HG03025 (cell line): ENCODE data around the gene CRISPLD2.

Source experiments
- ATAC-seq: cut with Tn5 transposase; IDR thresholded peaks from one replicate; pipeline ENCODE4 v1.9.1; 2021; ENCODE audit warnings: mild to moderate bottlenecking, moderate library complexity; ENCODE audit not compliant: unreplicated experiment, low FRiP score

Gene CRISPLD2

GRCh38 chr16:84899414-84899813 lies 79.6 kb downstream of the CRISPLD2 start:
- ATAC-seq, result no peak

- ATAC-seq, result no peak
These were observed 86.2 kb downstream of the CRISPLD2 start for GRCh38 chr16:84905965-84906460.

DNA sequence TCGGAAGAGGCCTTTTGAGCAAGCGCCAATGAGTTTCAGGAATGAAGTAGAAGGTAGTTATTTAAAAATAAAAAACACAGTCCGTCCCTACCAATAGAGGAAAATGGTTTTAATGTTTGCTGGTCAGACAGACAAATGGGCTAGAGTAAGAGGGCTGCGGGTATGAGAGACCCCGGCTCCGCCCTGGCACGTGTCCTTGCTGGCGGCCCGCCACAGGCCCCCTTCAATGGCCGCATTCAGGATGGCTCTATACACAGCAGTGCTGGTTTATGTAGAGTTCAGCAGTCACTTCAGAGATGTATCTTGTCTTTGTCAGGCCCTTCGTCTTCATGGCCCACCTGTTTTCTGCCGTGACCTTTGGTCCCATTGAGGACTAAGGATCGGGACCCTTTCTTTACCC lies 87.3 kb downstream of the CRISPLD2 start:
- ATAC-seq, result no peak

DNA sequence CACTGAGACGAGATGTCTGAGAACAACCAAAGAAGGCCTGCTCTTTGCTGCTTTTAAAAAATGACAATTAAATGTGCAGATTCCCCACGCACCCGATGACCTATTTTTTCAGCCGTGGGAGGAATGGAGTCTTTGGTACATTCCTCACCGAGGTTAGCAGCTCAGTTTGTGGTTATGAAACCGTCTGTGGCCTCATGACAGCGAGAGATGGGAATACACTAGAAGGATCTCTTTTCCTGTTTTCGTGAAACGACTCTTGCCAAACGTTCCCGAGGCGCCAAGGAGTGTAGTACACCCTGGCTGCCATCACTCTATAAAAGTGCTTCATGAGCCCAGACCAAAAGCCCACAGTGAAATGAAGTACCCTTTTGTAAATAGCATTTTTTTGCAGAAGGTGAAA lies 87.8 kb downstream of the CRISPLD2 start:
- ATAC-seq, result no peak

DNA sequence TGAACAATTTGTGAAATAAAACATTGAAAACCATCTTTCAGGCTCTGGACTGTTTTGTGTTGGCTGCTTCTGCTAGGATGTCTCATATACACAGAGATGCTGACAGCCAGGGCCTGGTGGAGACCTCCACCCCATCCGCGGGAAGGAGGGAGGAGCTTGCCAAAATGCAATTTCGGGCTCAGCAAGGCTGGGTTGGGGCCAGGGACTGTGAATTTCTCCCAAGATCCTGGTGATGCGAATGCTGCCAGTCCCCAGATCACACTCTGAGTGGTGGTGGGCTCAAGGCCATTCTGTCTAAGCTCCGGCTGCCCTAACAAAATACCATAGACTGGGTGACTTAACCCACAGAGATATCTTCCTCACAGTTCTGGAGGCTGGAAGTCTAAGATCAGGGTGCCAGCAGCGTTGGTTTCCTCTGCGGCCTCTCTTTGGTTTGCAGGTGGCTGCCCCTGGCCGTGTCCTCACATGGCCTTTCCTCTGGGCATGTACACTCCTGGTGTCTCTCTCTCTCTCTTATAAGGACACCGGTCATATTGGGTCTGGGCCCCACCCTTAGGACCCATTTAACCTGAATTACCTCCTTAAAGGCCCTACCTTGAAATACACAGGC lies 89.8 kb downstream of the CRISPLD2 start:
- no peak for ATAC-seq

DNA sequence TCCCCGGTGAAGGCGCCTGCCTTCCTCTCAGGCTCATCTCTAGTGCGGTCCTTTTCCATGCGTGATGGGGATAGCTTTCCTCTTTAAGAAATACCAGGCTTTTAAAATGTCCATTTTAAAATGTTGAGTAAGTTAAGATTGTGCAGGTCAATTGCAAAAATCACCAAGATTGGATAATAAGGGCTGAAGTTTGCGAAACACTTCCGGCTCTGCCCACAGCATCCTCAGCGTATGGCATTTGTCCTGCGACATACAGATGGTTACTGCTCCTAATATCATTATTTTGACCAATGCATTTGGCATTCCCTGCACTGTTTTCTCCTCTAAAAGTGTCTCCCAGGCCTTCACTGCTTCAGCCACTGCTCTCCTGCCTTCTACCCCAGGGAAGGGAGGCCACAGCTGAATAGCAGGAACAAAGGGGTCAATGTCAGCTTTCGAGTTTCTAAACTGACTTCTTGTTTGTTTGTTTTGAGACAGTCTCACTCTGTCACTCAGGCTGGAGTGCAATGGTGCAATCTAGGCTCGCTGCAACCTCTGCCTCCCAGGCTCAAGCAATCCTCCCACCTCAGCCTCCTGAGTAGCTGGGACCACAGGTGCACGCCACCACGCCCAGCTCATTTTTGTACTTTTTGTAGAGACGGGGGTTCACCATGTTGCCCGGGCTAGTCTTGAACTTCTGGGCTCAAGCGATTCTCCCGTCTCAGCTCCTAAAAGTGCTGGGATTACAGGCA lies 91.9 kb downstream of the CRISPLD2 start:
- no peak for ATAC-seq

GRCh38 chr16:84913315-84913714 lies 93.5 kb downstream of the CRISPLD2 start:
- no peak for ATAC-seq

- no peak for ATAC-seq
These were observed 94.5 kb downstream of the CRISPLD2 start for GRCh38 chr16:84914273-84914672.

- ATAC-seq, result no peak
These were observed 96.4 kb downstream of the CRISPLD2 start for GRCh38 chr16:84916178-84916577.

DNA sequence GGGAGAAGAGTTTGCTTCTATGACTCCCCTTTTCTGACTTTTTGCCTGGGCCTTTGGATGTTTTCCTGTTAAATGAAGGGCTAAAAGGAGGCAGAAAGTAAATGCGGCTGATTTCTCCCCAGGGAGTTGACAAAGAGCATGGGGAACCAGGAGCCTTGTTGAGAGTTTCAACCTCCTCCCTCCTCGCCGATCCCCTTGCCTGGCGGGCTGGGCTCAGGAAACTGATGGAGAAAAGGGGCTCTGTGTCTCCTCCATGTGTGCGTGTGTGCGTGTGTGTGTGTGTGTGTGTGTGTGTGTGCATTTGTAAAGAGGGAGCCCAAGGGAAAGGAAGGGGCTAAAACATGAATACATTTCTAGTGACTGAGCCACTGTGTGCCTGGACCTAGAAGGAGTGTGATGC lies 97.1 kb downstream of the CRISPLD2 start:
- no peak for ATAC-seq

GRCh38 chr16:84917492-84917891 lies 97.7 kb downstream of the CRISPLD2 start:
- no peak for ATAC-seq

DNA sequence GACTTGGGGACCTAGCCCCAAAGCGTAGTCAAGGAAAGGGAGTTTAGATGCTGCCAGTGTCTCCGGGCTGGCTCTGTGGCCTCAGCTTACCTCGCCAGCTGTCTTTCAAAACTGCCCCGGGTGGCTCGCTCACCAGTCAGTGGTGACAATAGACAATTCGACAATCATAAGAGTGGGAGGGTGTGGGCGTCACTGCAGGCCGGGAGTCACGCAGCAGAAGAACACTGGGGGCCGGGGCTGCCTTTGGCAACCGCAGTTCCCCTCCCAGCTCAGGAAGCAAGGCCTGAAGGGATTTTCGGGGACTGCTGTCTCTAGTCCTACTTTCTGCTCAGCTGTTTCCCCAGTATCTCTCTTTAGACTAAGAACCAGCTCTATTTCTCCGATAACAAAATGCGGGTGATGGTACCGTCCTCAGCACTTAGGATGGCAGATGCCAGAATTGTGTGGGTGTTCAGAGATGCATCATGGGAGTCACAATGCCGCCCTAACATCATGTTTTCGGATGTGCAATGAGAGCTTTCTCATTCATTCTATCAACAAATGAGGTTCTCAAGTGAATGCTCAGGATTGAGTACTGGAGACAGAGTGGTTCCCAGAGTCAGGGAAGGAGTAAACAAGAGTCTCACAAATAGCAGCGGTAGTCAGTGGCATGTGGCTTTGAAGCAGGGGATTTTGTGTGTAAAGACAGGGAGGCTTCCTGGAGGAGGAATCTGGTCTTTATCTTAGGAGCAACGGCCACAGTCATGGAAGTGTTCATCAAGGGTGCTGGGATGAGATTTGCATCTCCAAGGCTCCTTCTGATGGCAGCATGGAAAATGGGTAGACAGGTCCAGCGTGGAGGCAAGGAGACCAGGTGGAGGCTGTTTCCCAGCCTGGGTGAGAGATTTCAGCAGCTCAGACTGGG lies 98.5 kb downstream of the CRISPLD2 start:
- ATAC-seq, result no peak

DNA sequence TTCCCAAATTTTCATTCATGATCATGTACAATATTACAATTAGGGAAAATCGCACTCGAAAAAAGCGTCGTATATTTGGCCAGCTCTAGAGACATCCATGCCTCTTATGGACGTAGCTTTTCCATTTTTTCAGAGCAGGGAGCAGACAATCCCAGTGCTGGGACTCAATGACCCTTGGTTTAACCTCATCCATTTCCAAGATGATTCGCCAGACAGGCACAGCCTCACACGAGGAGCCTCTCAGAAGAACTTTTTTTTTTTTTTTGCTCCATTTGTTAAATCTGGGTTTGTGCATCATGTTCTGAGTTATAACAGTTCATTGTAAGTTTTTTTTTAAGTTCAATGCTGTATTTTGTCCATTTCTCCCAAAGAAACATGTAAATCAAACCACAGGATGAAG lies 99.5 kb downstream of the CRISPLD2 start:
- no peak for ATAC-seq

- no peak for ATAC-seq
These were observed 99.9 kb downstream of the CRISPLD2 start for GRCh38 chr16:84919708-84920107.

DNA sequence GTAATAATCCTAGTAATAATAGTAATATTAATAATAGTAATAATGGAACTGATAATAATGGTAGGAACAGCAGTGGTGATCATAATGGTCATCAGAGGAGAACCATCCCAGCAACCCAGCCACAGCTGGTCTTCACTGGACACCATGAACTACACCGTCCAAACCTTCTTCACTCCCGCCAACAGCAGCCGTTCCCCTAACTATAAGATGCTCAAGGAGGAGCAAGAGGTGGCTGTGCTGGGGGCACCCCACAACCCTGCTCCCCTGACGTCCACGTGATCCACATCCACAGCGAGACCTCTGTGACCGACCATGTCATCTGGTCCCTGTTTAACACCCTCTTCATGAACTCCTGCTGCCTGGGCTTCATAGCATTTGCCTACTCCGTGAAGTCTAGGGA lies 100.5 kb downstream of the CRISPLD2 start:
- no peak for ATAC-seq

DNA sequence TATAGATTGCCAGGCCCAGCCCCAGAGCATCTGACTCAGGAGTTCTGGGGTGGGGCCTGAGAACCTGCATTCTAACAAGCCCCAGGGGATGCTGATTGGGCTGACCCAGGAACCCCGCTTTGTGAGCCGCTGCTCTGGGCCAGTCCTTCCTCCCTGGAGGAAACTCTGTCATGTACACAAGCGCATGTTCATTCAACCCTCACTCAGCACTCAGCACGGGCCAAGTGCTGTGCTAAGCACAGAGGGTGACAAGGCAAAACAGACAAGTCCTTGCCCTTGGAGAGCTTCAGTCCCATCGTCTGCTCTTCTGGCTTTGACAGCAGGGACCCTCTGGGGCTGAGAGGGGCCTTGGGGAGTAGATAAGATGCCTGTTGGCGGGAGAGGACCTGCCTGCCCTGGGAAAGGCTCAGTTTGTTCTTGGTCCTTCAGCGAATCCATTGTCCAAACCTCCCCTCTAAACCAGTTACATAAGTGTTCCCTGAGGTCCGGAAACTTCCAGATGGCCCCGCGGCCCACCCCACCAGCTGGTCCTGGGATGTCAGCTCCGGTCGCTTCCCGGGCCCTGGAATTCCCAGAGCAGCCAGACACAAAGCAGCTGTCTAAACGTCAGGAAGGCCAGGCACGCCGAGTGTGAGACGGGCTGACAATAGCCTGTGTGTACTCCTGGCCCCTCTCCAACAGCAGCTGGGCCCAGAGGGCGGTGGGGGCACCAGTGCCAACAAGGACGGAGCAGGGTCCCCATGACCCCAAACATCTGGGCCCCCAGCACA lies 102.8 kb downstream of the CRISPLD2 start:
- no peak for ATAC-seq

GRCh38 chr16:84924331-84925091 lies 104.7 kb downstream of the CRISPLD2 start:
- ATAC-seq, result no peak

GRCh38 chr16:84925092-84925772 lies 105.4 kb downstream of the CRISPLD2 start:
- no peak for ATAC-seq

GRCh38 chr16:84925773-84926372 lies 106.1 kb downstream of the CRISPLD2 start:
- ATAC-seq, result no peak
